GM21737 (cell line): Measurements from ENCODE around the gene OR2A7.
"Not testable (repeated sequence)": the region's sequence is repeated elsewhere in the genome, so short reads cannot be mapped to it uniquely, and the experiment has no call there.

Source experiments
- ATAC-seq: cut with Tn5 transposase; IDR thresholded peaks from one replicate; pipeline ENCODE4 v1.9.1; 2021; ENCODE audit warnings: mild to moderate bottlenecking, moderate library complexity; ENCODE audit not compliant: unreplicated experiment

Gene OR2A7

DNA sequence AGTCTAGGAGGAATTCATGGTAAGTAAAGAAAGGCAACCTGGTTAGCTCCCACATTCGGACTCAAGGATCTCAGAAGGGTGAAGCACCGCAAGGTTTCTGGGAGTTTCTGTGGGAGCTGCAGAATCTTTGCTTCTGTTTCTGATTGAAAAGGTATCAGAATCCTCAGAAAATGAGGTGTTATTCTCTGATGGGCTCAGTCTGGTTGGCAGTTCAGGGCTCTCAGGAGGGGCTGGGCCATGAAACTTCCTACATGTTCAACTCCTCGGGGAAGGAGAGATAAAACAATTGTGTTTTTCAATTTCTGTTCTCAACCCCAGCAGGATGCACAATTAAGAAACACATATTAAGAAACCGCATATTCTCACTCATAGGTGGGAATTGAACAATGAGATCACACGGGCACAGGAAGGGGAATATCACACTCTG lies 9.1 kb downstream of the OR2A7 start:
- ATAC-seq = no peak

DNA sequence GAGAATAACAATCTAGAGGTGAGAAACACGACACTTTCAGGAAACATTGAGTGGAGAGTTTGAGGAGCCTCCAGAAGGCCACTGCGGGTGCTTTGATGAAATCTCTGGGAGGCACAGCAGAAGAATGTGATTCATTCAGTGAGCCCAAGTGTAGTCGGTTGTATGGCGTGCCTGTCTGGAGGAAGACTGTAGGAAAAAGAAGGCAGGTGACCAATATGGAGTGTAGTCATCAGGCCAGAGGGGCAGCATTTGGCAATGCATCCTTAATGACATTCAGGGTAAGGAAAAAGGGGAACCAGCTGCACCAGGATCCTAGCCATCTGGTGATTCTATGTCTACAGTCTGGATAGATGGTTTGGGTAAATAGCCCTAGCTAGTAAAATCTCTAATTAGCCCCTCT lies 12.3 kb downstream of the OR2A7 start:
- not testable (repeated sequence) for ATAC-seq

DNA sequence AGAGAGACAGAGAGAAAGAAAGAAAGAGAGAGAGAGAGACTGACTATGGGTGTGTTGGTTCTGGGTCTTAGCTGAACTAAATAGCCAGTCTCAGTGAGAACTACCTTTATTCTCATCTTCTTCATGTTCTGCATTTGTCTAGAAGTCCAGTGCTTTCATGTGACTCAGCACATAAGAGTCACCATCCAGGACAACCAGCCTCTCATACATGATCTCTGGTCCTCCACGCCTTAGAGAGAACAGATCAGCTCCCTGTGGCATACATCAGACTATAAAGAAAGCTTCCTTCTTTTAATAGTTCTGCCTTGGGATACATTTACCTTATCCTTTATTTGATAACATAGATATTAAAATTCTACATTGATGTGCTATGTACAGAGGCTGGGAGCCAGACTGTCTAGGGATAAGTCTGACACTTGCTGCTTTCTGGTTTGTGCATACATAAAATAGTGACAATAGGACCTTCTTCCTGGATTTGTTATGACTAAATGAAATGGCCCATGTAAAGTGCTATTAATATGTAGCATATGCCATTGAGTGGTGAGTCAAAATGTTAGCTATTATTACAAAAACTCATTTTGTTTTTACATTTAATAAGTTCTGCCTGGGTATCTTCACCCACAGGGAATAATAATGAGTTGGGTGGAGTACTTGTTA lies 16.8 kb downstream of the OR2A7 start:
- not testable (repeated sequence) for ATAC-seq

DNA sequence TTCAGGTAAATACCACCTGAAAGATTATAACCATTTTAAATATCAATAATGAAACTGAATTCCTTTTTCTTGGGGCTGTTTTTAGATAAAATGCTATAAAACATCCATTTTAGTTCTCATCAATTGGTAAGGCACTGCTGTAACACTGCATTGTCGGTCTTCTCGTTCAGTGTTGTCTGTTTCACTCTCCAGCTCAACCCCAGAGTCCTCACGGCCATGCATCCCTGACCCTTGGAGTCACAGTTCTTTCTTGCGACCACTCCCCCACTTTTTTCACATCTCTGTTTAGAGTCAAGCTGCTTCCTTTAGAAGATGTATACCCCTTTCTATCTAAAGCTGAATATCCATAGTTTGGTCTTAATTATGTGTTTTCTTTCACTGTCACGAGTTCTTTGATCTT lies 17.6 kb downstream of the OR2A7 start:
- not testable (repeated sequence) for ATAC-seq

DNA sequence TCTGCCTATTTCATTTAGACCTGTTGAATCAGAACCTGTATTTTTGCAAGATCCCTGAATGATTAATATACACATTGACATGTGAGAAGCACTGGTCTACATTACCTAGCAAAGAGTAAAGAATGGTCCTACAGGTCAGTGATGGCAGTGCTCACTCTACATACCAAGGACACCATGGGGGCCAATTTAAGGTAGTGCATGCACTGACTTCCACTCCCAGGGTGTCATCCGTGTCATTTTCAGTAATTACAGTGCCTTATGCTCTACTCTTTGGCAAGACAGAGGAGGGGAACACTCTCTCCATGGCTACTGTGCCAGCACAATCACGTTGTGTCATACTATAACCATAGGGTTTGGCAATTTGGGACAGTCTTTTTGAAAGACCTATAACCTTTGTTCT lies 19.2 kb downstream of the OR2A7 start:
- ATAC-seq = not testable (repeated sequence)

DNA sequence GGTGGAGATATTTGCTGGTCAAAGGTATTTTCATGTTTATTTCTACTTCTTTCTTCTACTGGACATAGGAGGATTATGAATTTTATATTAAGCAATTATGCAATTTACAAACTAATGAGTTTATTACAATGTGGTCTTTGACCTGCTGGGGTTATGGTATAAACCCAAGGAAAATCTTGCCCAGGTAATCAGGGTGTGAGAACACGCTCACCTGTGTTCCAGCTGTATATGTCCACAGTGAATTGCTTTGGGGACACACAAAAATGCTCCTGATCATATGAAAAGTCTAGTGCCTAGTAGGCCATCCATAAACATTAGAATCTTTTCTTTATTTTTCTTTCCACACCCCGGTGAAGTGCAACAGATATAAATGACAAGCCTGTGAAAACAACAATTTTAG lies 25.2 kb downstream of the OR2A7 start, which contains the start of gene OR2A42:
TSS of gene OR2A42 (minus strand) at position 241 of the 400 bp plus-strand sequence. CDS start 6,762 bp downstream, outside the sequence.
- ATAC-seq = not testable (repeated sequence)

DNA sequence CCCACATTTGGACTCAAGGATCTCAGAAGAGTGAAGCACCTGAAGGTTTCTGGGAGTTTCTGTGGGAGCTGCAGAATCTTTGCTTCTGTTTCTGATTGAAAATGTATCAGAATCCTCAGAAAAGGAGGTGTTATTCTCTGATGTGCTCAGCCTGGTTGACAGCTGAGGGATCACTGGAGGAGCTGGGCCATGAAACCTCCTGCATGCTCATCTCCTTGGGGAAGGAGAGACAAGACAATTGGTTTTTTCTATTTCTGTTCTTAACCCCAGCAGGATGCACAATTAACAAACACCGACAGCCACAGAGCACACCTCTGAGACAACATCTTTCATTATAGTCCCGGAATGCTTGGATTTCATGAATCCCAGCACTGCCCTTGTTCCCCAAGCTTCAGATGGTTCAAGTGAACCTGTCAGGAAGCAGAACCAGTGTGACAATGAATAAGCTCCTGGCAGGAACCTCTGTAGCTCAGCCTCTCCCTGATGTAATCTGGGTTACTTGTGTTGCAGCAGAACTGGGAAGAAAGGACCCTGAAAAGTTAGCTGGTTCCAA lies 26.0 kb downstream of the OR2A7 start:
- not testable (repeated sequence) for ATAC-seq

DNA sequence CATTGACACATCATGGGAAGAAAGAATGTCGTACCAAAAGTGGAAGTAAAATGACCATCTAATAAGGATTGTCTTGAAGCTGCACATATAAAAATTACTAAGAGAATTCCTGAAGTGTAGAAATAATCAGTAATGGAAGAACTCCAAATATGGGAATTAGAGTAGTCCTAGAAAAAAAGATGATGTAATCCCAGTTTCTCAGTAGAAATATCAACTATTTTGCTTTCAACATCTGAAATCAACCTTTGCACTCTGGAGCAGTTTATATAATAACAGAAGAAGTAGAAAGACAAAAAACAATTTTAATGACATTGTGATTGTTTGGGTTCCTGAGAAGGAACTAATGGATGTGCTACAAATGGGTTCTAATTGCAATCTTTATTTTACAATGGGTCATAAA lies 31.6 kb downstream of the OR2A7 start:
- ATAC-seq = not testable (repeated sequence)

DNA sequence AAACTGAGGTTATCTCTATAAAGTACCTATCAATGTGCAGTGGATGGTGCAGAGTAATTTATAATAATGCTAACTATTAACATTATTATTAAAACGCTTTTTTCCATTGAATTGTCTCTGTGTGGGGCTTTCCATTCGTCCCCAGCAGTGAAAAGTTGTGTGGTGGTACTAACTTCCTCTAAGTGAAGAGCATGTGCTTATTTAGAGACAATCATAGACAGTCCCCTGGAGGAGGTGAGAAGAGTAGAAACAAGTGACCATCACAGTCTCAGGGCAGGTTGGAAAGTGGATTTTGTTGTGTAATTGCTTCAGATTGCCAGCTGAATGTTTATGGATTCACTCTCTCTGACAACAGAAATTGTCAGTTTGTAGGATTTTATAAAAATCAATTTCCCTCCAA lies 33.6 kb downstream of the OR2A7 start:
- ATAC-seq = not testable (repeated sequence)

DNA sequence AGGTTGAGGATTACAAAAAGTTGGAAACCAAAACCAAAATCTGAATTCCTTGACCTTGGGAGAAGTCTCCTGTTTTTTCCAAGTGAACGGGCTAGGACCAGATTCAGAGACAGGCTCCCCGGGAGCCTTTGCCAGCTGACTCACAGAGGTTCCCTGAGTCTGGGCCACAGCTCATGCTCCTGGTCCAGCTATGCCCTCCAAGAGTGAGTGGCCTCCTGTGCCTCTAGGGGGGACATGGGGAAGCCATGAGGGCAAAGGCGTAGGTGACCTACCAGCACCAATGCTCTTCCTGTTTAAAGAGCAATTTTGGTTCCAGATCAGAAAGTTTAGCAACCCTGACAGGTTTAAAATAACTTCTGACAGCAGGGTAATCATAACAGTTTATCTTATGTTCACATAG lies 35.8 kb downstream of the OR2A7 start:
- not testable (repeated sequence) for ATAC-seq

DNA sequence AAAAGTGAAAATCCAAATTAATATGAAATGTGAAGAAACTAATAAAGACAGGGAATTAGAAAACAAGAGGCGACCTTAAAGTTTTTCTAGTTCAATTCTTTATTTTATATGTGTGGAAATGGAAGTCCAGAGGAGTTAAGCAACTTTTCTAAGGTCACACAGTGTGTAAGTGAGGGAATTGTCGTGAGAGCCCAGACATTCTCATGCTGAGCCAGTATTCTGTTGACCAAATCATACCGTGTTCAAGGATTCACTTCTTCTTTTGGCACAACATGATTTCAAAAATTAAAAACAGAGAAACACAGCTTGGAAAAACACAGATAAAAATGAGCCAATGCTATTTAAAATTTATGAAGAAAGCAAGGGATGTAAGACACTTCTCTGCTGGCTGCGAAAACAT lies 37.7 kb downstream of the OR2A7 start:
- not testable (repeated sequence) for ATAC-seq

DNA sequence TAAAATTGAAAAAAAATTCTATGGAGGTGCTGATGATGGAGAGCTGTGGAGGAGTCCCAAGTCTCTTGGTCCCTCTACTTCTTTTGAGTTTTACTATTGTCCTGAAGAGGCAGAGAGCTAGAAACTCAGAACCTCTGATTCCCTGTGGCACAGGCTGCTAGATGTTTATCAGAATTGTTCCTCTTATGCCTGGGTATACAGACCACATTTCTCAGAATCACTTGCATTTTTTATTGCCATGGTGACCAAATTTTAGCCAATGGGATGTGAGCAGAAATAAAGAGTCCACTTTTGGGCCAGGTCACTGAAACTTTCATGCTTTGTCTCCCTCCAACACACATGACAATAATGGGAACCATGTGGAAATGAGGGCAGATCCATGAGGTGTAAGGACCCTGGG lies 40.9 kb downstream of the OR2A7 start:
- ATAC-seq = not testable (repeated sequence)

DNA sequence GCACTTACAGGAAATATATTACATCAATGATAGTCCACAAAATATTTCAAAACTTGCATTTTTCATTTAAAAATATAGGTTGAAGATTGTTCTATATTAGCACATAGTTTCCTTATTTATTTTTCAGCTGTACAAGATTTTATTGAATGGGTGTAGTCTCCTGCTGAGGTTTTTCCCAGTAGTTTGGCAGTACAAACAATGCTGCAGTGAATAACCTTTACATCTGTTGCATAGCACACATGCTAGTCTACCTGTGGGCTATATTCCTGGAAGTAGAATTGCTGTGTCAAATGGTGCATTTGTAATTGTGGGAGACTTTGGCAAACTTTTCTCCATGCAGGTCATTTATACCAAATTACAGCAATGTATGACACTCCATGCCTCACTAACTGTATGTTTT lies 44.1 kb downstream of the OR2A7 start:
- ATAC-seq = not testable (repeated sequence)

DNA sequence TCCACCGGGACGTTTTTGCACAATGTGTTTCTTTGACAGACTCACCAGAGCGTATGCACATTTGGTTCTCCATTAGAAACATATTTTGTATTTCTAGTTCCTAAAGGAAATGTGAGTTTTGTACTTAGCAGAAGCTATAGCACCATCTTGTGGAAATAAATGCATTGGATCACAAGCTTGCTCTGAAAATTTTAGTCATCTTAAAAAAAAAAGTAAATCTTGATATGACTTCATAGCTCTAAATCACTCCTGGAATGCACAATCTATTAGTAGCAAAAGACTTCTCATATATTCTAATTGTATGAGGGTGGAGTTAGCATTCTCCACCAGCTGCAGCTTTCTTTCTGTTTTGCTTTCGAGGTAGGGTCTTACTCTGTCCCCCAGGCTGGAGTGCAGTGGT lies 45.4 kb downstream of the OR2A7 start:
- not testable (repeated sequence) for ATAC-seq

DNA sequence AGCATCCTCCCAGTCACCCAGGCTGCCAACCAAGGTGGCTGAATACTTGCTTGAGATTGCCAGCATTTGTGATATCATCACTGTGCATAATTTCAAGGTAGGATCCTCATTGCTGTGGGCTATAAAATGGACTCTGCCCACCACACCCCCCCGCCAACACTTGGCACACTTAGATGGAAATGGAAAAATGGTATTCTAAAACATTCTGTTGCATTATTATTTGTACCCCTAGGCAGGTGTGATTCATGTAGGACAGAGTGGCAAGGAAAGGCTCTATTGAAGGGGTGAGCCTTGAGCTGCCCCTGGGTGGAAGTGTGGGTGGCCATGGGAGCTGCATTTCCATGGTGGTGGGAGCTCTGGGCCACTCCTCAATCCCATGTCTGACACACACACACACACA lies 46.0 kb downstream of the OR2A7 start:
- ATAC-seq = not testable (repeated sequence)

DNA sequence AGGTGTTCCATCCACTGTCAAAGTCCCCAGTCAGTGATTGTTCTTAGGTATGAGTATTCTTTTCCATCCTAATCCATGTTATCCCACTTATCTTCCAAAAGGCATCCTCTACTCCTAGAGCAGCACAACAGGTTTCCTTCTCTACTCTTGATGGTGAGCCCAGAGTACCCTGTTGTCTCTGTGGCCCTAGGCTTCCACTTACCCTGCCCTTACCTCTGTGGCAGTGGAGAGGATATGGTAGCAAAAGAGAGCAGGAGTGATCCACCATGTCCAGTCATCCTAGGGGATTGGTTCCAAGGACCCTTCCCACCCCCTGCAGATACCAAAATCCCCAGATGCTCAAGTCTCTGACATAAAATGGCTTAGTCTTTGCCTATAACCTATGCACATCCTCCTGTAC lies 47.4 kb downstream of the OR2A7 start:
- ATAC-seq = not testable (repeated sequence)
